GM18870 (cell line): Measurements from ENCODE around the gene NNT.
"Not testable (repeated sequence)": the region's sequence is repeated elsewhere in the genome, so short reads cannot be mapped to it uniquely, and the experiment has no call there.

ENCODE experiments used
- ATAC-seq: cut with Tn5 transposase; IDR thresholded peaks from one replicate; pipeline ENCODE4 v1.9.1; 2021; ENCODE audit warnings: moderate library complexity; ENCODE audit not compliant: unreplicated experiment

NNT gene

GRCh38 chr5:43663916-43664315, 60.9 kb downstream of the NNT start:
- no peak for ATAC-seq

DNA sequence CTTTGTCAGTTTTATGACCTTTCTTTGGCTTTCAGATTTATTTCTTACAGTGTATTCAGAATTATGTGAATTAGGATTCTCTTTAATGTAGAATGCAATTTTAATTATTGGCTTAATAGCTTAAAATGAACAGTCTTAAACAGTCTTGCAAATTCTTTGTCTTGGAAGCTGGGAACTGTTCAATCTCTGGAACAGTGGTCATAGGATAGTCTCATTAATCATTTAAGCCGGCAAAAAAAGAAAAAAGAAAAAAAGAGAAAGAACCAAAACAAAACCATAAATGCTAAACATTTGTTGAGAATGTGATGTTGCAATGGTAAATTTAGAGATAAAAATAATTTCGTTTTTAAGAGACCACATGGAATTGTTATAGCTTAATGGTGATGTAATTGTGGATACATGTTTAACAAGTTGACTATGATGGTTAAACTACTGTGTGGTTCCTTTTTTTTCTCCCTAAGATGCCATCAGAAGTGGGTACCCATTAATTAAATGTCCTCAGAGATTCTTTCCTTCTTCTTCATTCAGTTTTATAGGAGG, 61.6 kb downstream of the NNT start:
- no peak for ATAC-seq

DNA sequence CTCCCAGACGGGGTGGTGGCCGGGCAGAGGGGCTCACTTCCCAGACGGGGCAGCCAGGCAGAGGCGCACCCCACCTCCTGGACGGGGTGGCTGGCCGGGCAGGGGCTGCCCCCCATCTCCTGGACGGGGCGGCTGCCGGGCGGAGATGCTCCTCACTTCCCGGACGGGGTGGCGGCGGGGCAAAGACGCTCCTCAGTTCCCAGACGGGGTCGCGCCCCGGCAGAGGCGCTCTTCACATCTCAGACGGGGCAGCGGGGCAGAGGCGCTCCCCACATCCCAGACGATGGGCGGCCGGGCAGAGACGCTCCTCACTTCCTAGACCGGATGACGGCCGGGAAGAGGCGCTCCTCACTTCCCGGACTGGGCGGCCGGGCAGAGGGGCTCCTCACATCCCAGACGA, 62.8 kb downstream of the NNT start:
- ATAC-seq, result not testable (repeated sequence)

DNA sequence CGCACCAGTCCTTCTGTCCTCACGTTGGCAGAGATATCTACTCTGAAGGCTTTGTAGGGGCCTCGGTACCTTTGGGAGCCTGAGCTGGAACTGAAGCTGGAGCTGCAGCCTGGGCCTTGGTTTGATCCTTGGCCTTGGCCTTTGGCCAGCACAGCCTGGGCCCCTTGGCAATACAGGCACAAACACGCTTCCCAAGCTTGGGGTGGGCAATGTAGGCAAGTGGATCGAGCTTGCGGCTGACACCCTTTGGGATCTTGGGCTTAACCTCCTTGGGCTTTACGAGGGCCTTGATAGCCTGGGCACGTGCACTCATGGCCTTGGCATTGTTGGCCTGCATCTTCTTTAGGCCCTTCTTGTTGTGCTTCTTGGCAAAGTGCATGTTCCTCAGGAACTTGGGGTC, 63.7 kb downstream of the NNT start:
- ATAC-seq, result not testable (repeated sequence)

- not testable (repeated sequence) for ATAC-seq
Observed at GRCh38 chr5:43667379-43667778, 64.4 kb downstream of the NNT start.

DNA sequence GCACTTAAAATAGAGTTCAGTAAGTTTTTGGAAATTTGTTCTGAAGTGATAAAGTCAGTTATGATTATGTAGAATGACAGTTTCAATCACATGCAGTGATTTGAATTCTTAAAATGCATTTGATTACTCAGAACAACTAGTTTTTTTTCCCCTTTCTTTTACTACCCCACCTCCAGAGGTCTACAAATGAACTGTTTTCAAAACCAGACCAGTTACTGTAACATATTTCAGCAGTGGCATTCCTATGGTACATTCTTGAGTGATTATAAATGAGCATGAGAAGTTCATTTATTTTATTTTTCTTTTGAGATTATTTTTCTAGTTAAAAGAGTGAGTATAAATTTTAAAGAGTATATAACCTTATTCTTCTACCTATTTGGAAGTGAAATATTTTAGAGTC, 71.6 kb downstream of the NNT start:
- no peak for ATAC-seq

GRCh38 chr5:43675357-43675756, 72.4 kb downstream of the NNT start:
- no peak for ATAC-seq

- ATAC-seq, result no peak
Observed at GRCh38 chr5:43676083-43676840, 73.3 kb downstream of the NNT start.

GRCh38 chr5:43677253-43677652, 74.3 kb downstream of the NNT start:
- ATAC-seq, result no peak

DNA sequence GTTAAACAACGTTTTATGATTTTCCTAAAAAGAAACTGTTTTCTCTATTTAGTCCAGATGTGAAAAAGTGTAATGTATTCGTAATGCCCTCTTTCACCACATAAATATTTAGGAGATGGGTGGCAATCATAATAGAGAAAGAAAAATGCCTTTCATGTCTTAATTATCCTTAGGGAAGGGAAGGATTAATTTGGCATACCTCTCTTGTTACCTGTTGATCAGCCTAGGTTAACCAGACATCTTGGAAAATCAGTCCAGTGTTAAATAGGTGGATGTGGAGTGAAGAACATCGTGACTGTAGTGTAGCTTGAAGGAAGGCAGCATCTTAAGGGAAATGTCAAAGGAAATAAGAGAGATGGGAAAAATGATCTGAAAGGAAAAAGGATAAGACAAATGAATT, 76.2 kb downstream of the NNT start:
- no peak for ATAC-seq

DNA sequence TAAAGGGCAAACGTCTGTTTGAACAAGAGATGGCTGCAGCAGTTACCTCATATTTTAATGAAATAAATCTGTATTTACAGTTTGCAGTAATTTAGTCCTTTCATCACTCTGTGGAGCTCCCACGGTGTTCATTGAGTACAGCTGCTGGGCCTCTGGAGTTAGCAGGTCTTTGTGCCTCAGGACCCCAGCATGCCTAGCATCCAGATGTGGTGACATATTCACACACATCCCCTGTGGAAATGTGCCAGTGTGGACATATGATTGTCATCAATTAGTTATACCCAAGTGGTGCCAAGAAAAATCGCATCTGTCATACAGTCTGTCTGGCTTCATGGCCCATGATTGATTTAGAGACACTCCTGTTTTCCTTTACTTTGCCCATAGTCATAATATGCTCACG, 77.3 kb downstream of the NNT start:
- no peak for ATAC-seq

DNA sequence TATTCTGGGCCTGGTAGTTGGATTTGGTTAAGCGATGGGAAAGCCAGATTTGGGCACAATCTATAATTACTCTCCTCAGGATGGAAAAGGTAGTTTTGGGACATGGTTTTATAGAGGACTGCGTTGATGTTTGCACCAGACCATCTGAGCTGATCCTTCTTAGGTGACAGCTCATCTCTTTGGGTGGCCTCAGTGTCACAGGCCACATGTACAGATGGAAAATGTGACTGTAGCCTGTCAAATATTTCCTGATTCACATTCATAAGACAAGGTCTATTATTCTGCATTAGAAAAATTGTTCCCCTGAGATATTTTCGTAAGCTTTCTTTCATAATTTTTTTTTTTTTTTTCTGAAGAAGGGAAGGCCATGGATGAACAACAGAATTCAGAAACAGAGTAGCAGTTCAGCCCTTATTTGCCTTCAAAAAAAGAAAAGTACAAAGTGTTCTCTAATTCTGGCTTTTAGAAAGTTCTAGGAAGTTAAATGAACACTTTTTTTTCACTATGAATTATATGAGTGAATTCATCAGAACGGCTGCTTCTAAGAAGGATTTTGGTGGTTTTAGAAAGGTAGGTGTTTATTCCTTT, 81.0 kb downstream of the NNT start:
- no peak for ATAC-seq

GRCh38 chr5:43685252-43685950, 82.4 kb downstream of the NNT start:
- no peak for ATAC-seq

DNA sequence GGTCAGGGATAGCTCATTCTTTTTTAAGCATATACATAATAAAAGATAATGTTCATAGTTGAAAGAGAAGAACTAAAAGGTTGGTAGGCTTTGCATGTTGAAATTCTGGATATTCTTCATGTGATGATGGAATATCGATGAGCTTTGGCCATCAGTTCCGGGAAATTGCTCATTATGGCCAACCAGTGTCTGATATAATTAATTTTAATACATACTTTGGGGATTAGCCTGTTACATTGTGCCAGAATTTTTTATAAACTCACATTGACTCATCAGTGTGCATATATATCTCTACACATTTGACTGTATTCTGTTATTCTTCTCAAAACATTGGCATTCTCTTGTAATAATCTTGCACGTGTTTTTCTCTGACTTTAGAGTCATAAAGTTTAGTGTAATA, 84.3 kb downstream of the NNT start:
- ATAC-seq, result no peak

GRCh38 chr5:43691275-43691674, 88.3 kb downstream of the NNT start:
- no peak for ATAC-seq

GRCh38 chr5:43691893-43692292, 88.9 kb downstream of the NNT start:
- no peak for ATAC-seq

DNA sequence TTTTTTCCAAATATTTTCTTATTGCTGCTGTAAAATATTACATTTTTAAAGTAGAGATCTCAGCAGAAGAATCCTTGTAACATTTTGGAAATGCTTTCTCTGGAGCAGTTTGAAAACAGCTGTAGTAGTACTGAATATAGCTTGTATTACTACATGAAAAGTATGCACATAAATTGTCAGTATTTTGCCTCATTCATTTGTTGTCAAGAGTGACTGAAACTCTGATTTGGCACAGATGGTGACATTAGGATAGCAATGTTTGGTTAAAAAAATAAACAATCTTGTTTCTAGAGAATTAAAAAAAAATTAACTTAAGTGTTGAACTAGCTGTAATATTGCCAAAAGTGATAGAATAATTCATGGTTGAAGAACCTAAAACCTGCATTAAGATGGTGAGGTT, 90.4 kb downstream of the NNT start:
- ATAC-seq, result no peak

DNA sequence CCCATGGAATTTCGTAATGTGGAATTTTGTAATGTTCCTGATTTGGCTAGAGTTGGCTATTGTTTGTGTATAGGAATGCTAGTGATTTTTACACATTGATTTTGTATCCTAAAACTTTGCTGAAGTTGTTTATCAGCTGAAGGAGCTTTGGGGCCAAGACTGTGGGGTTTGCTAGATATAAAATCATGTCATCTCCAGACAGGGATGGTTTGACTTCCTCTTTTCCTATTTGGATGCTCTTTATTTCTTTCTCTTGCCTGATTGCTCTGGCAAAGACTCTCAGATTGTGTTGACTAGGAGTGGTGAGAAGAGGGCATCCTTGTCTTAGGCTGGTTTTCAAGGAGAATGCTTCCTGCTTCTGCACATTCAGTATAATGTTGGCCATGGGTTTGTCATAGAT, 91.0 kb downstream of the NNT start:
- no peak for ATAC-seq

DNA sequence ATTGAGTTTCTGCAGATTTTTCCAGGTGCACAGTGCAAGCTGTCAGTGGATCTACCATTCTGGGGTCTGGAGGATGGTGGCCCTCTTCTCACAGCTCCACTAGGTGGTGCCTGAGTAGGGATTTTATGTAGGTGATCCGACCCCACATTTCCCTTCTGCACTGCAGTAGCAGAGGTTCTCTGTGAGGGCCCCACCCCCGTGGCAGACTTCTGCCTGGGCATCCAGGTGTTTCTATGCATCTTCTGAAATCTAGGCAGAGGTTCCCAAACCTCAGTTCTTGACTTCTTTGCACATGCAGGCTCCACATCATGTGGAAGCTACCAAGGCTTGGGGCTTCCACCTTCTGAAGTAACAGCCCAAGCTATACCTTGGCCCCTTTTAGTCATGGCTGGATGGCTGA, 93.5 kb downstream of the NNT start:
- ATAC-seq, result not testable (repeated sequence)

DNA sequence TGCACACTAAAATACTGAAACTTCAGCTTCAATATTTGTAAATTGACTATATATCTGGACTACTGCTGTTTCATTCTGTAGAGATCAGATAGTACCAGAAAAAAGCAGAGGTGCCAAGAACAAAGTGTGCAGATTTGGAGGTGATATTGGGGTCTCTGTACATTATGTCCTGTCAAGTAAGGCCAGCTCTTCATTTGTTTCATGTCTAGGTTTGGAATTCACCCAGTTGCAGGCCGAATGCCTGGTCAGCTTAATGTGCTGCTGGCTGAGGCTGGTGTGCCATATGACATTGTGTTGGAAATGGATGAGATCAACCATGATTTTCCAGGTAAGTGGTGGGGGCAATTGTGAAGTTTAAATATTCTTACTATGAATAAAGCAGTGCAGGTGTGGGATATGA, 96.9 kb downstream of the NNT start:
- no peak for ATAC-seq

DNA sequence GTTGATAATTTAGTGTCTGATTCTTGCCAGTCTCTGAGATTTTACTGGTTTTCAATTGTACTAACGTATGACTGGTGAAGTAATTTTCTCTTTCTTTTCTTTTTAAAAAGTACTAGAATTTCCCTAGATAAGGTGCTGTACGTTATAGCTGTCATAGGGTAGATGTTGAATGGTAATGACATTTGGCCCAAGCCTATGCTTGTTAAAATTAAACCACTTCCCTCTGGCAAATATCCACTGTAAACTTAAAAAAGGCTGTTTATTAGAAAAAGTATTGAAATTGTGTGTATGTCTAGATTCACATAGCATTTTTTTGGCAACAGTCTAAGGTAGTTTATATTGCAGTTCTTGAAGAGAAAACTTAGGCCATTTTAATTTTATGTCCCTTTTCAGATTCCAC, 97.6 kb downstream of the NNT start:
- no peak for ATAC-seq

- no peak for ATAC-seq
Observed at GRCh38 chr5:43701227-43701626, 98.2 kb downstream of the NNT start.
